GM12878 (cell line): ENCODE measurements around the gene SHROOM3.

ENCODE experiments used
- EP300 ChIP-seq, 2 experiments: fragments of 150-350 bp in 1 of 2; IDR thresholded peaks; 2 replicates each; pipeline ENCODE4 v1.6.1; 2011 to 2012; ENCODE audit warnings: low read depth in 2 of 2, low read length in 2 of 2, borderline replicate concordance in 1 of 2, improper control_type of control experiment in 1 of 2, inconsistent platforms in 1 of 2; ENCODE audit not compliant: control insufficient read depth in 1 of 2
- EZH2 ChIP-seq: IDR thresholded peaks from 2 replicates; pipeline ENCODE4 v1.6.1; 2012; ENCODE audit warnings: low read depth, mild to moderate bottlenecking, control low read depth, inconsistent platforms, low read length, borderline replicate concordance; ENCODE audit not compliant: control insufficient read depth
- KDM1A ChIP-seq: fragments of 200-600 bp; sonication (generic); IDR thresholded peaks from 2 replicates; pipeline ENCODE4 v1.6.1; 2016; ENCODE audit warnings: borderline replicate concordance
- POLR2A ChIP-seq: IDR thresholded peaks from 2 replicates; pipeline ENCODE4 v1.6.1; 2011; ENCODE audit warnings: low read depth, mild to moderate bottlenecking, low read length
- REST ChIP-seq: IDR thresholded peaks from 2 replicates; pipeline ENCODE4 v1.6.1; 2012; ENCODE audit warnings: mild to moderate bottlenecking, low read depth, low read length
- TAF1 ChIP-seq: IDR thresholded peaks from 2 replicates; pipeline ENCODE4 v1.6.1; 2011; ENCODE audit warnings: mild to moderate bottlenecking, low read depth, low read length, borderline replicate concordance

- no peak for TF ChIP-seq POLR2A
- no peak for TF ChIP-seq EP300 (IDR thresholded peaks at IDR 0.05; ENCODE audit: borderline replicate concordance in 1 of 2, control insufficient read depth in 1 of 2, low read depth in 2 of 2, low read length in 2 of 2)
- no peak for TF ChIP-seq EZH2
- no peak for TF ChIP-seq TAF1
- TF ChIP-seq REST, result no peak
- no peak for TF ChIP-seq KDM1A
These were observed 357.4 kb downstream of the SHROOM3 start for GRCh38 chr4:76792418-76792817.
